Eye (tissue), 1 donor: ENCODE results near the gene ETV2.
"Not testable (repeated sequence)": the region's sequence is repeated elsewhere in the genome, so short reads cannot be mapped to it uniquely, and the experiment has no call there.

Experiments used
- DNase-seq: peaks from one replicate; pipeline ENCODE4 v3.0.0-alpha.2; 2015

Gene ETV2

GRCh38 chr19:35641515-35642151 lies at the start of gene ETV2:
TSS of gene ETV2 (plus strand) at chr19:35641745. CDS start at chr19:35642461, 716 bp downstream.
- DNase-seq: peak; percentile 25

GRCh38 chr19:35592226-35592625 lies 49.3 kb upstream of the ETV2 start:
- DNase-seq: peak; percentile 67

GRCh38 chr19:35595026-35595425 lies 46.5 kb upstream of the ETV2 start:
- DNase-seq: not testable (repeated sequence)

- DNase-seq: no peak
These were observed 45.6 kb upstream of the ETV2 start for GRCh38 chr19:35595928-35596327.

- DNase-seq: no peak
These were observed 45.1 kb upstream of the ETV2 start for GRCh38 chr19:35596366-35596999.

- DNase-seq: no peak
These were observed 39.6 kb upstream of the ETV2 start for GRCh38 chr19:35601971-35602370.

GRCh38 chr19:35604436-35604835 lies 37.1 kb upstream of the ETV2 start:
- not testable (repeated sequence) for DNase-seq

- DNase-seq: not testable (repeated sequence)
These were observed 34.4 kb upstream of the ETV2 start for GRCh38 chr19:35607170-35607569.

- no peak for DNase-seq
These were observed 33.9 kb upstream of the ETV2 start for GRCh38 chr19:35607661-35608060.

- DNase-seq: no peak
These were observed 33.3 kb upstream of the ETV2 start for GRCh38 chr19:35608251-35608650.

- DNase-seq: no peak
These were observed 31.6 kb upstream of the ETV2 start for GRCh38 chr19:35609851-35610353.

GRCh38 chr19:35612224-35612558 lies 29.4 kb upstream of the ETV2 start:
- no peak for DNase-seq

- DNase-seq: peak; percentile 97
These were observed 28.8 kb upstream of the ETV2 start, which contains the start of gene HAUS5 for GRCh38 chr19:35612559-35613321. TSS of gene HAUS5 (plus strand) at chr19:35612735. CDS start at chr19:35612795, 60 bp downstream.

GRCh38 chr19:35613574-35613973 lies 28.0 kb upstream of the ETV2 start:
- DNase-seq: no peak

- DNase-seq: no peak
These were observed 26.5 kb upstream of the ETV2 start for GRCh38 chr19:35615036-35615435.

- no peak for DNase-seq
These were observed 22.7 kb upstream of the ETV2 start for GRCh38 chr19:35618857-35619256.

GRCh38 chr19:35619290-35619923 lies 22.1 kb upstream of the ETV2 start:
- no peak for DNase-seq

GRCh38 chr19:35620001-35620400 lies 21.5 kb upstream of the ETV2 start:
- DNase-seq: no peak

GRCh38 chr19:35621708-35622107 lies 19.8 kb upstream of the ETV2 start:
- DNase-seq: no peak

- no peak for DNase-seq
These were observed 18.8 kb upstream of the ETV2 start for GRCh38 chr19:35622750-35623149.

GRCh38 chr19:35623327-35624010 lies 18.1 kb upstream of the ETV2 start:
- DNase-seq: no peak

GRCh38 chr19:35628264-35628564 lies 13.3 kb upstream of the ETV2 start:
- no peak for DNase-seq
